Sigmoid colon (tissue), 4 donors: ENCODE results near the gene CCDC85B.

Source experiments
- EP300 ChIP-seq, 4 donors: sonication (generic); formaldehyde crosslinking; IDR thresholded peaks; one replicate each; pipeline ENCODE4 v1.6.1; 2017; ENCODE audit warnings: antibody characterized with exemption in 4 of 4
- POLR2A ChIP-seq, 2 donors: fragments of 450-650 bp; IDR thresholded peaks; one replicate each; pipeline ENCODE4 v1.6.1; 2016; ENCODE audit warnings: antibody characterized with exemption in 2 of 2, mild to moderate bottlenecking in 2 of 2, moderate library complexity in 2 of 2
- POLR2AphosphoS5 ChIP-seq, 4 donors: sonication (generic); formaldehyde crosslinking; IDR thresholded peaks; one replicate each; pipeline ENCODE4 v1.6.1; 2017; ENCODE audit warnings: antibody characterized with exemption in 4 of 4
- TF ChIP-seq, protein P1 (sequence below), 4 experiments: fragments of 450-650 bp in 3 of 4; fragments of 200-600 bp in 1 of 4; IDR thresholded peaks; one replicate each; pipeline ENCODE4 v1.5.1; 2016 to 2019; ENCODE audit warnings: antibody characterized with exemption in 4 of 4, mild to moderate bottlenecking in 3 of 4, moderate library complexity in 2 of 4

DNA sequence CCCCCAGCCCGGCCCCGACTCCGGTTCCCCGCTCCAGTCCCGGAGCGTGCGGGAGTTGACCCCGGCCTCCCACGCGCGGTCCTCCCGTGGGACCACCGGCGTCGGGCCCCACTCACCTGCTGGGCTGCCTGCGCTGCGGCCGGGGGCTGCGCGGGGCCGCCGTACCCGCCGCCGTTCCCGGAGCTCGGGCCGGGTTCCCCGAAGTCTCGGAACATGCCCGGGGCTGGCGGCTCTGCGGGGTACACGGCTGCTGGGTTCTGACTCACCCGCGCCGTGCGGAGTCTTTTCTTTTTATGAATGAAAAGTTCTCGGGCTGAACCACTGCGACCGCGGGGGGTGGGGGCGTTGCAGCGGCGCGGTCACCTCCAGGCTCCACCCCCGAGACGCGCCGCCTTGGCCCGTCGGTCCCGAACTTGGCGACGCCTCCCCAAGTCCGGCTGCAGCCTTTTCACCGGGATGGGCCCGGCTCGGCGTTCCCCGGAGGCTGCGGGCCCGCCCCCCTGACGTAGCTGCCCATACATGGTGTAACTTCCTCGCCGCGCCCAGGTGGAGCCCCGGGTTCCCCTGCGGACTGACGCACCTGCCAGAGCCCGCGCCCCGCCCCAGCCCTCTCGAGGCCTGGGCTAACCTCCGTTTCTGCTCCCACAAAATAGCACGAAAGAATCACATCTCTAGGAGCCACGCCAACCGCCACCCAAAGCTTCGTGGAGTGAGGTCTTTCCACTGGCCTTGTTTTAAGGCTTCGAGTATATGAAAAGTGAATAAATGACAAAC is 9.8 kb downstream of the CCDC85B start, which contains the start of gene FOSL1:
- TF ChIP-seq, protein P1, sequence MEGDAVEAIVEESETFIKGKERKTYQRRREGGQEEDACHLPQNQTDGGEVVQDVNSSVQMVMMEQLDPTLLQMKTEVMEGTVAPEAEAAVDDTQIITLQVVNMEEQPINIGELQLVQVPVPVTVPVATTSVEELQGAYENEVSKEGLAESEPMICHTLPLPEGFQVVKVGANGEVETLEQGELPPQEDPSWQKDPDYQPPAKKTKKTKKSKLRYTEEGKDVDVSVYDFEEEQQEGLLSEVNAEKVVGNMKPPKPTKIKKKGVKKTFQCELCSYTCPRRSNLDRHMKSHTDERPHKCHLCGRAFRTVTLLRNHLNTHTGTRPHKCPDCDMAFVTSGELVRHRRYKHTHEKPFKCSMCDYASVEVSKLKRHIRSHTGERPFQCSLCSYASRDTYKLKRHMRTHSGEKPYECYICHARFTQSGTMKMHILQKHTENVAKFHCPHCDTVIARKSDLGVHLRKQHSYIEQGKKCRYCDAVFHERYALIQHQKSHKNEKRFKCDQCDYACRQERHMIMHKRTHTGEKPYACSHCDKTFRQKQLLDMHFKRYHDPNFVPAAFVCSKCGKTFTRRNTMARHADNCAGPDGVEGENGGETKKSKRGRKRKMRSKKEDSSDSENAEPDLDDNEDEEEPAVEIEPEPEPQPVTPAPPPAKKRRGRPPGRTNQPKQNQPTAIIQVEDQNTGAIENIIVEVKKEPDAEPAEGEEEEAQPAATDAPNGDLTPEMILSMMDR (IDR thresholded peaks at IDR 0.05): no peak
- peak; percentile 47 to 87 (median 70) for TF ChIP-seq POLR2AphosphoS5 (IDR thresholded peaks at IDR 0.05)
- no peak for TF ChIP-seq EP300 (IDR thresholded peaks at IDR 0.05)
- no peak for TF ChIP-seq POLR2A (IDR thresholded peaks at IDR 0.05)
